SU-DHL-6 (cell line): Measurements from ENCODE around the gene ZCCHC24.

Experiments used
- H2AFZ ChIP-seq: fragments of 200-600 bp; sonication (generic); 2 replicates; pipeline ENCODE4 v1.6.1; 2014; ENCODE audit warnings: low read depth, mild to moderate bottlenecking, moderate library complexity, mixed read lengths, antibody characterized with exemption, low read length; ENCODE audit not compliant: severe bottlenecking
- H3F3A ChIP-seq: fragments of 200-600 bp; shearing (Covaris generic); 2 replicates; pipeline ENCODE4 v1.6.0; 2016; ENCODE audit warnings: antibody characterized with exemption, mild to moderate bottlenecking; ENCODE audit not compliant: insufficient read depth
- H3K27ac ChIP-seq: fragments of 200-600 bp; sonication (generic); 2 replicates; pipeline ENCODE4 v1.5.1; 2016; ENCODE audit warnings: low read depth, mild to moderate bottlenecking, low read length, moderate library complexity, mixed read lengths
- H3K27me3 ChIP-seq: fragments of 200-600 bp; sonication (generic), shearing (Covaris generic); 2 replicates; pipeline ENCODE4 v1.6.0; 2014; ENCODE audit warnings: mild to moderate bottlenecking, low read length
- H3K36me3 ChIP-seq: fragments of 200-600 bp; sonication (generic); 2 replicates; pipeline ENCODE4 v1.6.1; 2014; ENCODE audit warnings: mild to moderate bottlenecking, low read length, mixed read lengths
- H3K4me2 ChIP-seq: fragments of 300-600, 200-600 bp; shearing (Covaris generic), sonication (generic); 2 replicates; pipeline ENCODE4 v1.6.0; 2014; ENCODE audit warnings: low read length, low read depth, mild to moderate bottlenecking; ENCODE audit not compliant: poor library complexity, severe bottlenecking
- H3K4me3 ChIP-seq: fragments of 200-600 bp; sonication (generic); 2 replicates; pipeline ENCODE4 v1.5.1; 2014; ENCODE audit warnings: antibody characterized with exemption, low read length, mild to moderate bottlenecking, mixed read lengths; ENCODE audit not compliant: insufficient read depth, poor library complexity, severe bottlenecking
- H3K79me2 ChIP-seq: fragments of 200-600 bp; sonication (generic); 2 replicates; pipeline ENCODE4 v1.6.1; 2014; ENCODE audit warnings: mild to moderate bottlenecking, low read length, moderate library complexity; ENCODE audit not compliant: insufficient read depth
- H3K9ac ChIP-seq: fragments of 200-600 bp; sonication (generic); 2 replicates; pipeline ENCODE4 v1.7.0; 2014; ENCODE audit warnings: mild to moderate bottlenecking, low read length
- H3K9me2 ChIP-seq: fragments of 200-600 bp; sonication (generic); replicated peaks from 2 replicates; pipeline ENCODE4 v1.6.1; 2014; ENCODE audit warnings: low read length; ENCODE audit not compliant: insufficient read depth
- H3K9me3 ChIP-seq: fragments of 200-600 bp; sonication (generic); 2 replicates; pipeline ENCODE4 v1.6.1; 2014; ENCODE audit warnings: low read length, mixed read lengths; ENCODE audit not compliant: insufficient read depth
- H4K20me1 ChIP-seq: fragments of 200-600 bp; sonication (generic); 2 replicates; pipeline ENCODE4 v1.6.1; 2014; ENCODE audit warnings: low read depth, mild to moderate bottlenecking, antibody characterized with exemption, low read length, moderate library complexity, mixed read lengths
- CTCF ChIP-seq: fragments of 200-600 bp; sonication (generic); IDR thresholded peaks from one replicate; pipeline ENCODE4 v1.5.1; 2017; ENCODE audit warnings: antibody characterized with exemption, mild to moderate bottlenecking, low read length, moderate library complexity; ENCODE audit not compliant: insufficient read depth, poor library complexity, severe bottlenecking
- EZH2phosphoT487 ChIP-seq: fragments of 200-600 bp; sonication (generic), shearing (Covaris generic); conservative IDR thresholded peaks from 2 replicates; pipeline ENCODE4 v1.6.1; 2018; ENCODE audit warnings: mild to moderate bottlenecking, antibody characterized with exemption, low read length, moderate library complexity, mixed read lengths

ZCCHC24 gene

GRCh38 chr10:79383974-79384606, 61.3 kb downstream of the ZCCHC24 start:
- Histone ChIP-seq H3K36me3 (no peaks in the 10 kb centered on the region), H3K27me3 (no peaks in the 10 kb centered on the region), H4K20me1 (no peaks in the 10 kb centered on the region), H3K79me2 (no peaks in the 10 kb centered on the region), H3K27ac (no peak overlapping the region), H3F3A (no peaks in the 10 kb centered on the region), H2AFZ (no peak overlapping the region), H3K4me2 (no peak overlapping the region), H3K9me3 (no peaks in the 10 kb centered on the region), H3K9ac (no peak overlapping the region), H3K9me2 (no peaks in the 10 kb centered on the region), H3K4me3 (no peak overlapping the region)
- no peak for TF ChIP-seq CTCF
- no peak for TF ChIP-seq EZH2phosphoT487

GRCh38 chr10:79382491-79382941, 62.9 kb downstream of the ZCCHC24 start:
- Histone ChIP-seq H3K9ac (no peak overlapping the region), H4K20me1 (no peaks in the 10 kb centered on the region), H2AFZ (no peak overlapping the region), H3K27ac (no peak overlapping the region), H3K36me3 (no peaks in the 10 kb centered on the region), H3K79me2 (no peaks in the 10 kb centered on the region), H3F3A (no peaks in the 10 kb centered on the region), H3K4me3 (no peak overlapping the region), H3K4me2 (no peak overlapping the region), H3K9me3 (no peaks in the 10 kb centered on the region), H3K27me3 (no peaks in the 10 kb centered on the region), H3K9me2 (no peaks in the 10 kb centered on the region)
- no peak for TF ChIP-seq CTCF
- no peak for TF ChIP-seq EZH2phosphoT487

- H3F3A ChIP-seq, result no peaks in the 10 kb centered on the region
- no peaks in the 10 kb centered on the region for H3K36me3 ChIP-seq
- H3K9ac ChIP-seq, result no peak overlapping the region
- TF ChIP-seq CTCF (no peak), EZH2phosphoT487 (no peak)
- H3K4me2 ChIP-seq, result no peak overlapping the region
- no peaks in the 10 kb centered on the region for H3K9me2 ChIP-seq
- H3K9me3 ChIP-seq, result no peaks in the 10 kb centered on the region
- H3K79me2 ChIP-seq, result no peaks in the 10 kb centered on the region
- no peaks in the 10 kb centered on the region for H3K27me3 ChIP-seq
- H3K4me3 ChIP-seq, result no peak overlapping the region
- H3K27ac ChIP-seq, result no peak overlapping the region
- no peaks in the 10 kb centered on the region for H4K20me1 ChIP-seq
- no peak overlapping the region for H2AFZ ChIP-seq
These were observed 63.6 kb downstream of the ZCCHC24 start for GRCh38 chr10:79381804-79382221.
